HG03439 (cell line): Measurements from ENCODE around the gene WFIKKN2.
"Not testable (repeated sequence)": the region's sequence is repeated elsewhere in the genome, so short reads cannot be mapped to it uniquely, and the experiment has no call there.

Experiments used
- ATAC-seq: cut with Tn5 transposase; IDR thresholded peaks from one replicate; pipeline ENCODE4 v1.9.1; 2021; ENCODE audit warnings: mild to moderate bottlenecking, moderate library complexity; ENCODE audit not compliant: unreplicated experiment

Gene WFIKKN2

DNA sequence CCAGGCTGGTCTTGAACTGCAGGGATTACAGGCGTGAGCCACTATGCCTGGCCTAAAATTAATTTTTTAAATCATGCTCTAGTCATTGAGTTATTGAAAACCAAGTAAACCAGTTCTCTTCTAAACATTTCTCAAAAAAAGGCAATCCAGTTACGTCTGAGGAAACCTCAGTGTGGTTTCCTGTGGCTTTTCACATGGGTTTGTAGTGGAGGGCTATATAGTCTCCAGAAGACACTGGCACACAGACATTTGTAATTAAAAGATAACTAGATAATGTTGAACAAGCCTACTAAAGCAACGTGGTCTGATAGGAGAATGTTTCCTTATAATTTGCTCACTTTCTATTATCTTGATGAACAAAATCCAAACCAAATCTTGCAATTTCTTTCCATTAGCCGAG, 36.0 kb downstream of the WFIKKN2 start:
- ATAC-seq, result no peak

DNA sequence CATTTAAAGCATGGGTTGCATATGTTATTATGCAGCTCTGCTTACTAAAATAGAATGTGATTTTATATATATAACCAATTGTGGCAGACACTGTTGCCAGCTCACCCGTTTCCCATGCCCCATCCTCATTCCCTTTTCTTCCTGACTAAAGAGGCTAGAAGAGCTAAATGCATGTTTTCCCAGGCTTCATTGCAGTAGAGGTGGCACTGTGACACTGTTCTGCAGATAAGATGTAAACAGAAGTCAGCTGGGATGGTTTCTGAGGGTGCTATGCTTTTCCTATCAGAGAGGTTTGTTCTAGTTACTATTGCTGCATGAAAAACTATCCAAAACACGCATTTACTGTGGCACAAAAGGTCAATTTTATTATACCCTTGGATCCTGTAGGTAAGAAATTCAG, 36.5 kb downstream of the WFIKKN2 start:
- ATAC-seq, result no peak

DNA sequence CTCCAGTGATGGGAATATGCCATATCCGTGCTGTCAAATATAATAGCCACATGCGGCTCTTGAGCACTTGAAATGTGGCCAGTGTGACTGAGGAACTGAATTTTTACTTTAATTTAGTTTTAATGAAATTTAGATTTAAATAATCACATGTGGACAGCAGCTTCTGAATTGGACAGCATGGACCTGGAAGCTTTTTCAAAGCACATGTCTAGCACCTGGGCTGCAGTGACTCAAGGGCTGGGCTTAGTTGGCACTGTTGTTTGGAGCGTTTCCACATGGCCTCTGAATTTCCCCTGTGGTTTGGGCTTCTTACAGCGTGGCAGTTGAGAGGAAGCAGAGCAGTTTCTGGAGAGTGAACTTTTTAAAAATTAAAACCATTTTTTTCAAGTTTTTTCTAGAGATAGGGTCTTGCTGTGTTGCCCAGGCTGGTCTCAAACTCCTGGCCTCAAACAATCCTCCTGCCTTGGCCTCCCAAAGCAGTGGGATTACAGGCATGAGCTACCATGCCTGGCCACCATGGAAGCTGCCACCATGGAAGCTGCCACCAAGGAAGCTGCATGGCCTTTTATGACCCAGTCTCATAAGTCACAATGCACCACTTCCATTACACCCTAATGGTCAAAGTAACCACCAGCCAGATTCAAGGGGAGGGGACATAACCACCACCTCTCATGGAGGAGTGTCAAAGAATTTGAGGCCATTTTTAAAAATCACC, 37.5 kb downstream of the WFIKKN2 start:
- no peak for ATAC-seq

DNA sequence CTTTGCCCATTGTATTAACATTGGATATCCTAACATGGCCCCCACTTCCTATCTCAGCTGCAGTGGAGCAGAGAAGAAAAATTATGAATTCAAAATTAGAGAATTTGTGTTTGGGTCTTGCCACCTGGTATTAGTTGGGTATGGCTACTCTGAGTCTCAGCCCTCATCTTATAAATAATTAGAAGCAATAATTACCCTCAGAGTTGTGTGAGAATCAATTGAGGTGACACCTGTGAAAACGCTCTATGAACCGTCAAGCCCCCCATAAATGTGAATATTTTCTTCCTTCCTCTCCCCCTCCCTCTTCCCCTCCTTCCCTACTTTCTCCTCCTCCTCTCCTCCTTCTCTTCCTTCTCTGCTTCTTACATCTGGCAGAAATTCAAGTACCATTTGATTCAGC, 39.7 kb downstream of the WFIKKN2 start:
- no peak for ATAC-seq

DNA sequence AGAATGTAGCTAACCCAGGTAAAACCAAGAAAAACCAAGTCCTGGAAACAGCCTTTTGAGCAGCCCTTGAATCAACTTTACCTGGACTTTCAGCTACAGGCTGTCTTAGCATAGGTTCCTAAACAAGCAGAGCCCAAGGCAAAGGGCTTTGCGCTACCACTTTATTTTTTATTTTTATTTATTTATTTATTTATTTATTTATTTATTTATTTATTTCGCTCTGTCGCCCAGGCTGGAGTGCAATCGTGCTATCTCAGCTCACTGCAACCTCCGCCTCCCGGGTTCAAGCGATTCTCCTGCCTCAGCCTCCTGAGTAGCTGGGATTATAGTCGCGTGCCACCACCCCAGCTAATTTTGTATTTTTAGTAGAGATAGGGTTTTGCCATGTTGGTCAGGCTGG, 41.7 kb downstream of the WFIKKN2 start:
- not testable (repeated sequence) for ATAC-seq

DNA sequence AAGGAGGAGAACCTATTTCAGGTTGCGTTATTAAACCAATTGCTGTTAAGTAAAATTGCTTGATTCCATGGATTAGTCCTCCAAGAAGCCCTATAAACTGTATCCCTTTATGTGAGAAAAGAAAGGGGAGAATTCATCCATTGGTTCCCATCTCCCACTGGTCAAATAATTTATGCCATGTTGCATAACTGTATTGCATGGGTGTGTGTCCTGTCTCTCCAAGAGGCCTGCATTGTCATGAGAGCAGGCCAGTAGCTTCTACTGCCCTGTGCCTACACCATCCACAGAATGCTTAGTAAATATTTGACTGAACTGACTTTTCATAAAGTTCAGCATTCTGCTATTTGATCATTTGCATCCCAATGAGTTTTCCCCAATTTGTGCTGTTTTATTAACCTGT, 42.5 kb downstream of the WFIKKN2 start:
- ATAC-seq, result no peak

DNA sequence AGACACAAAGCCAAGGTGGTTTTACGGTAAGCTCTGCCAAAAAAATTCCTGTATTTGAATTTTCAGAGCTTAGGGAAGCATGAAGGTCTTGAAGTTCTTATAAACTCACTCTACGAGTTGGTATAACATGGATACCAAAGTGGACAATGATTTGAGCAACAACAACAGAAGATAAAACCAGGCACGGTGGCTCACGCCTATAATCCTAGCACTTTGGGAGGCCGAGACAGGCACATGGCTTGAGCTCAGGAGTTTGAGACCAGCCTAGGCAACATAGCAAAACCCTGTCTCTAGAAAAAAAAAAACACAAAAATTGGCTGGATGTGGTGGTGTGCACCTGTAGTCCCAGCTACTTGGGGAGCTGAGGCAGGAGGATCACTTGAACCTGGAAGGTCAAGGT, 43.7 kb downstream of the WFIKKN2 start:
- ATAC-seq, result no peak

DNA sequence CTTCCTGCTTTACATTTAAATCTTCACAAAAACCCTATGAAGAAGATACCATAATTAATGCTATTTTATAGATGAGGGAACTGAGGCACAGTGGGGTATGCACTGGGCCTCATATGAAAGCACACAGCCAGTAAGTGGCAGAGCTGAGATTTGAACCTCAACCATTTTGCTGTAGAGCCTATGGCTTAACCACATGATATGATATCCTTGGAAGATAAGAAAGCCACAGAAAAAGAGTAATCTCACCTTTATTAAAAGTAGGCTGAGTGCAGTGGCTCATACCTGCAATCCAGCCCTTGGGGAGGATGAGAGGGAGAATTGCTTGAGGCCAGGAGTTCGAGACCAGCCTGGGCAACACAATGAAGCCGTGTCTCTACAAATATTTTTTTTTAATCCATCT, 45.8 kb downstream of the WFIKKN2 start:
- no peak for ATAC-seq

DNA sequence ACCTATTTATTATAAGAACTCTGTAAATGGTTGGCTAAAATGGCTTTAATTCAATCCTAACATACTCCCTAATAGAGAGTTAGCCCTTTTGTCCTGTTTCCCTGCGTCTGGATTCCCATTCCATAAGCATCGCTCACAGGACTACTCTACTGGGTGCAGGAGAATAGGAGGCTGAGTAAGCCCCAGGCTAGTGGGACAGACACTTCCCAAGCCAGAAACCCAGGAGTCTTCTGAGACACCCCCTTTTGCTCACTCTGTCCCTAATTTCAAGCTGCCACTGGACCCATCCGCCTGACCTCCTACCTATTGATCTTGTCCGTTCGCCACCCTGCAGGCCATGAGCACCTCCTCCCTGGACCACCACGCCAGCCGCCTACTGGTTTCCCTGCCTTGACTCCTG, 47.5 kb downstream of the WFIKKN2 start:
- ATAC-seq, result no peak

DNA sequence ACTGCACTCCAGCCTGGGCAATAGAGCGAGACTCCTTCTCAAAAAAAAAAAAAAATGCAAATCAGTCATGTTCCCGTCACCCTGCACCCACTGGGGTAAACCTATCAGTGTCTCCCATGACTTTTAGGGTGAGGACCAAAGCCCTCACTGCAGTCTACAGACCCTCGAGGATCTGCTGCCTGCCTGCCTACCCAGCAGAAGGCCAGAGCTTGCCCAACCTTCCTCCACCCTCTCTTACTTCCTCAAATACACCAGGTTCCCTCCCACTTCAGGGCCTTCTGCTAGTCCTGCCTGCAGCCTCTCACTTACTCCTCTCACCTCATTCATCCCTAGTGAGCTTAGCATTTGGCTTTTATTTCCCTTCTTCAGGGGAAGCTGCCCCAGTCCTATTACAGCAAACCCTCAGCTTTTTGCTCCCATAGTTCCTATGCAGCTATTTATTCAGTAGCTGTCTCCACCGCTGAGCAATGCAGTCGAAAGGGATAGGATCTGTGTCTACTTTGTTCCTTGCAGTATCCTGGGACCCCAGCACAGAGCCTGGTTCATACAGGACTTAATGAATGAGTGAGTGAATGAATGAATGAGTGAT, 48.6 kb downstream of the WFIKKN2 start:
- no peak for ATAC-seq

DNA sequence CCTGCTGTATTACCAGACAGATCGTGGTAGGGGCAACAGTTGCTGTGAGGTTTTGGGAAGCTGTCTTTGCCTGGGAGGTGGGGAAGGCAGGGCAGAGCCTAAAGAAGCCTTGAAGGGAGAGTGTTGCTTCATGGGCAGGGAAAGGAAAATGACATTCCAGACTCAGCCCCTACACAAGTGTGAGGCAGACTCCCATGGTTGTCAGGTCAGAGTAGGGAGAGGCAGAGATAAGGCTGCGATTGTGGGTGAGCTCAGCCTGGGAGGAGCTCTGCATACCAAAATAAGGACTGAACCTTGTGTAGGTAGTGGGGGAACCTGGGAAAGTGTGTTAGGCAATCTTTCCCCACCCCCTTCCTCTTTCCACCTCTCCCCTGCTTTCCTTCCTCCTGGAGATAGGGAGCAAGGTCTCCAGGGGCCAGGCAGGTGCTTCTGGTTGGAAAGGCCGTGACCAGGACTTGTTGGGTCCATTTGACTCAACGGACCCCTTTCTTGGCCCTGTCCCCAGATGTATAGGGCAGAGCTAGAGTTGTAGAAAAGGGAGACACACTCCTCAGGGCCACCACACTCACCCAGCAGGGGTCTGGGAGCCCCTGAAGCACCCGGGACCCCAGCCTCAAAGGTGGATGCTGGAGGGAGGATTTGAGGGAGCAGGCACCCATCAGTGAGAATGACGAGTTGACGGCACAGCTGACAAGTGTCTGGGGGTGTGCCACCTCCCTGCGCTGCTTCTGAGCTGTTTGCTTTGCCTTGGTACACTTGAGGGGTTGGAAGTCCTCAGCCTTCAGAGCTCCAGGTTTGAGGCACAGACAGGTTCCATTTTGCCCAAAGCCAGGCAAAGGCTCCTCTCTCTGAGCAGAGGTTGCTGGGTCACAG, 49.3 kb downstream of the WFIKKN2 start:
- ATAC-seq, result no peak

DNA sequence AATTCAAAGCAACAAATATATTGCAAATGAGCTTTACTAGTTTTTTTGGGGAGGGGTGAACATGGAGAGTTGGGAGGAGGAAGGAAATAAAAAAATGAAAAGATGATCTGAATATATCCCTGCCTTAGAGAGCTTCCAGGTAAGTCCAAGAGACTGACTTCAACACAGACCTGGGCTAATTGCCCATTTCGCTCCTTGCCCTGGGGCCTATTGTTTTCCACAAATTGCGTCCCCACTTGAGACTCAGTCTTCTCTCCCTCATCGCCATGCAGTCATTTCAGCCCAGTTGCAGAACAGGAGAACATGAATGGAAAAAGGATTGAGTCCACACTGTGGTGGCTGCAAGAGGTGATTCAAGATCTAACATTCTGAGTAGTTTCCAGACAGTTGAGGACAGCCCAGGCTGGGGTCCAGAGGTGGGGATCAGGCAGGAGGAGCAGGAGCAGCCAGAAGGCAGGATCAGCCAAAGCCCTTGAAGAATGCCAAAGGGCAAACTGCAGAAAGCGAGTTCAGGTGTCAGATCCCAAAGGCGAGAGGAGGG, 52.4 kb downstream of the WFIKKN2 start:
- no peak for ATAC-seq

DNA sequence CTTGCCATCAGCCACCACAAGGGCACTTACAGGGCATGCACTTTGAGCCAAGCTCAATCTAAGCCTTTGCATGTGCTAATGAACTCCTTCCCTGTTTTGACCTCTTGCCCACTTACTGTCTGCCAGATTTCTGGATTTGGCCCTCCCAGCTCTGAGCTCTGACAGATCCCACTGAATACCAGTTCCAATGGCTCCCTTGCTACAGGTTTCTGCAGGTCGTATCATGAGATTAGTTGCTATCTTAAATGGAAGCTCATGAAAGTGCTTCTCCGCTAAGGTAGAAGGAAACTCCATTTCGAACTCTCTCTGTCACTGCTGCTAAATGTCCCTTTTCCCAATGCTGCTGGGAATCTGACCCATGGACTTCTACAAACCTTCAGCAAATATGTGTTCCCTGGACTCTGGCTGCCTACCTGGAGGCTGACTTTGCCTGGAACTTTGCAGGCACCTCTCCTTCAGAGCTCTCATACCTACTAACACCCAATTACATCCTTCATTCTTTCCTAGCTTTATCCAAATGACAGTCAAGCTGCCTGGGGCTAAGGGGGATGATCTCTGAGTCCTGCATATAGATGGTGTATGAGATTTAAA, 54.2 kb downstream of the WFIKKN2 start:
- no peak for ATAC-seq

DNA sequence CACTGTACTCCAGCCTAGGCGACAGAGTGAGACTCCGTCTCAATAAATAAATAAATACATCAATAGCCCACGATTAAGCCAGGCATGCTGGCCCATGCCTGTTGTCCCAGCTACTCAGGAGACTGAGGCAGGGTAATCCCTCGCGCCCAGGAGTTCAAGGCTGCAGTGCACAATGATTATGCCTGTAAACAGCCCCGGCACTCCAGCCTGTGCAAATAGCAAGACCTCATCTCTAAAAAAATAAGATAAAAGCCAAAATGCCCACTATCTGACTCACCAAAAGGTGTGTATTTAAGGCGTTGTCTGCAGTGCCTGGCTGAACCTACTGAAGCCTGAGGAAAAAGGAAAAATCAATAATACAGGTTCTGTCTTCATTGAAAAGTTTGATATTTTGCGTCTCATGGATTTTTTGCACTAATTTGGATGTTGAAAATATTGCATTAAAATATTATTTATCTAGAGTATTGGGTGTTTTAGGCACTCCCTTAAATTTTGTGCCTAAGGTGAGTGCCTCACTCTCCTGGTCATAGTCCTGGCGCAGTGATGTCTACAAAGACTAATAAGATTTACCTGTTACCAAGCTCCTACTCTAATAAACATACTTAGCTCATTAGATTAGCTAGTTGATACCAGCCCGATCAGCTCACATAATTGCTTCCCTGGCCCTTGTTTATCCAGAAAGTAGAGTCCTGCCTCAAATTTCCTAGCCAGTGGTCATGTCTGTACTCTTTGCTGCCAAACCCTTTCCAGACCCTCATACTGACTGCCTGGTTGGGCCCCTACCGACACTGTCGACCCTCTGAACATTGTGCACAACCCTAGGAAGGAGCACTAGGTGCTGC, 55.5 kb downstream of the WFIKKN2 start:
- no peak for ATAC-seq

DNA sequence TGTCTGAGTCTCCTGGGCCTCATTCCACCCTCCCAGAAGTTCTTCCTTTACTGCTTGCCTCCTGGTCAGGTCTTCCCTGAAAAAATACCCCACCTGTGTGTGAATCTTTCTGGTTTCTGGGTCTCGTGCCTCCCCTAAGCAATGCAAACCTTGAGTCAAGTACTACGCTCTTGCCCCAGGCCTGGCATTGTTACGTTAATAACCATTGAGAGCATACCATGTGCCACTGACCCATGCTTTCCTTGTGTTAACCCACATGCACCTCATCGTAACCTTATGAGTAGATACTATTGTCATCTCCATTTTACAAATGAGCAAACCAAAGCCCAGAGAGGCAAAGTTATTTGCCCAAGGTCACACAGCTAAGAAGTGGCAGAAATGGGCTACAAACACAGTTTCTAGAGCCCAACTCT, 56.2 kb downstream of the WFIKKN2 start:
- no peak for ATAC-seq
